GM04504 (cell line): ENCODE data around the gene GGTLC3.
"Not testable (repeated sequence)": the region's sequence is repeated elsewhere in the genome, so short reads cannot be mapped to it uniquely, and the experiment has no call there.

Experiments
- DNase-seq: peaks from one replicate; pipeline ENCODE4 v3.0.0-alpha.2; 2012; ENCODE audit warnings: low read depth

GGTLC3 gene

GRCh38 chr22:18513454-18513853, 4.5 kb downstream of the GGTLC3 start:
- DNase-seq = not testable (repeated sequence)

GRCh38 chr22:18512378-18512777, 5.6 kb downstream of the GGTLC3 start:
- not testable (repeated sequence) for DNase-seq

- DNase-seq = not testable (repeated sequence)
Observed at GRCh38 chr22:18511327-18511726, 6.6 kb downstream of the GGTLC3 start.

GRCh38 chr22:18496227-18496626, 21.7 kb downstream of the GGTLC3 start:
- not testable (repeated sequence) for DNase-seq
